HEK293 (cell line): ENCODE data around the gene GALNT10.
A peak's percentile ranks its signal among the peaks of the same experiment; 100 is the strongest.

Source experiments
- CTCF ChIA-PET: fragments of 350-600 bp; formaldehyde crosslinking; extraction: SDS; loops from one replicate; lab custom pipeline; 2021; ENCODE audit warnings: antibody characterized with exemption; lab: Yijun Ruan, JAX
- POLR2A ChIA-PET: fragments of 300-600 bp; formaldehyde crosslinking; extraction: SDS; loops from one replicate; lab custom pipeline; 2020; ENCODE audit warnings: antibody characterized with exemption, inconsistent platforms; lab: Yijun Ruan, JAX
- H3K27ac ChIP-seq: fragments of 200-500 bp; sonication (Bioruptor generic); 2 replicates; pipeline ENCODE4 v1.5.1; 2014; ENCODE audit warnings: low read depth, low read length, control low read depth, inconsistent platforms; ENCODE audit errors: extremely low read depth
- H3K36me3 ChIP-seq, 2 experiments: fragments of 200-500 bp in 1 of 2; sonication (Bioruptor generic) in 1 of 2; 1 replicate in 1 of 2; 2 replicates in 1 of 2; pipeline ENCODE4 v1.5.1; 2014 to 2017; ENCODE audit warnings: inconsistent platforms in 2 of 2, low read length in 2 of 2; ENCODE audit not compliant: control insufficient read depth in 2 of 2, insufficient read depth in 1 of 2
- H3K4me1 ChIP-seq: fragments of 200-500 bp; sonication (Bioruptor generic); 2 replicates; pipeline ENCODE4 v1.5.1; 2014; ENCODE audit warnings: mild to moderate bottlenecking, low read length, inconsistent platforms; ENCODE audit not compliant: control insufficient read depth, insufficient read depth
- H3K4me3 ChIP-seq: 2 replicates; pipeline ENCODE4 v1.5.1; 2011; ENCODE audit warnings: low read depth, mild to moderate bottlenecking, control low read depth, low read length, moderate library complexity
- H3K9me3 ChIP-seq: fragments of 200-500 bp; sonication (Bioruptor generic); 2 replicates; pipeline ENCODE4 v1.5.1; 2014; ENCODE audit warnings: low read depth, low read length, inconsistent platforms; ENCODE audit not compliant: control insufficient read depth, insufficient read depth
- CTCF ChIP-seq: fragments of 450-650 bp; formaldehyde crosslinking; IDR thresholded peaks from 2 replicates; pipeline ENCODE4 v1.5.1; 2016; ENCODE audit warnings: missing biosample characterization, missing genetic modification characterization
- EGR2 ChIP-seq: fragments of 450-650 bp; formaldehyde crosslinking; IDR thresholded peaks from 2 replicates; pipeline ENCODE4 v1.5.1; 2016; ENCODE audit warnings: low read depth, missing biosample characterization, missing genetic modification characterization
- KLF7 ChIP-seq: fragments of 450-650 bp; formaldehyde crosslinking; IDR thresholded peaks from 2 replicates; pipeline ENCODE4 v1.5.1; 2016; ENCODE audit warnings: missing biosample characterization, missing genetic modification characterization, borderline replicate concordance
- PRDM1 ChIP-seq: fragments of 450-650 bp; formaldehyde crosslinking; IDR thresholded peaks from 2 replicates; pipeline ENCODE4; 2016; ENCODE audit warnings: missing biosample characterization, missing genetic modification characterization
- TSHZ1 ChIP-seq: fragments of 450-650 bp; formaldehyde crosslinking; IDR thresholded peaks from 2 replicates; pipeline ENCODE4 v1.5.1; 2016; ENCODE audit warnings: missing biosample characterization, missing genetic modification characterization, borderline replicate concordance
- WT1 ChIP-seq: fragments of 450-650 bp; formaldehyde crosslinking; IDR thresholded peaks from 2 replicates; pipeline ENCODE4 v1.5.1; 2016; ENCODE audit warnings: missing biosample characterization, missing genetic modification characterization
- ZBTB17 ChIP-seq: fragments of 450-650 bp; formaldehyde crosslinking; IDR thresholded peaks from 2 replicates; pipeline ENCODE4 v1.5.1; 2016; ENCODE audit warnings: missing biosample characterization, missing genetic modification characterization
- ZFHX2 ChIP-seq: fragments of 450-650 bp; formaldehyde crosslinking; conservative IDR thresholded peaks from 2 replicates; pipeline ENCODE4 v1.5.1; 2016; ENCODE audit warnings: missing biosample characterization, missing genetic modification characterization
- ZFP41 ChIP-seq: fragments of 450-650 bp; formaldehyde crosslinking; IDR thresholded peaks from 2 replicates; pipeline ENCODE4 v1.5.1; 2016; ENCODE audit warnings: missing biosample characterization, missing genetic modification characterization, borderline replicate concordance
- ZFP69B ChIP-seq: fragments of 450-650 bp; formaldehyde crosslinking; IDR thresholded peaks from 2 replicates; pipeline ENCODE4 v1.5.1; 2016; ENCODE audit warnings: missing biosample characterization, missing genetic modification characterization
- ZNF221 ChIP-seq: fragments of 450-650 bp; formaldehyde crosslinking; IDR thresholded peaks from 2 replicates; pipeline ENCODE4 v1.5.1; 2017; ENCODE audit warnings: missing biosample characterization, missing genetic modification characterization, borderline replicate concordance
- ZNF292 ChIP-seq: fragments of 450-650 bp; formaldehyde crosslinking; IDR thresholded peaks from 2 replicates; pipeline ENCODE4 v1.5.1; 2016; ENCODE audit warnings: low read depth, missing biosample characterization, missing genetic modification characterization, borderline replicate concordance
- ZNF302 ChIP-seq: fragments of 450-650 bp; formaldehyde crosslinking; IDR thresholded peaks from 2 replicates; pipeline ENCODE4 v1.5.1; 2016; ENCODE audit warnings: missing biosample characterization, missing genetic modification characterization, low read depth
- ZNF488 ChIP-seq: fragments of 450-650 bp; formaldehyde crosslinking; IDR thresholded peaks from 2 replicates; pipeline ENCODE4 v1.5.1; 2016; ENCODE audit warnings: missing biosample characterization, missing genetic modification characterization
- ZNF510 ChIP-seq: fragments of 450-650 bp; formaldehyde crosslinking; IDR thresholded peaks from 2 replicates; pipeline ENCODE4 v1.5.1; 2018; ENCODE audit warnings: mild to moderate bottlenecking, missing genetic modification characterization, missing biosample characterization; ENCODE audit not compliant: insufficient replicate concordance
- ZNF580 ChIP-seq: fragments of 450-650 bp; formaldehyde crosslinking; IDR thresholded peaks from 2 replicates; pipeline ENCODE4 v1.5.1; 2016; ENCODE audit warnings: missing biosample characterization, missing genetic modification characterization
- ZNF624 ChIP-seq: fragments of 450-650 bp; formaldehyde crosslinking; IDR thresholded peaks from 2 replicates; pipeline ENCODE4 v1.5.1; 2017; ENCODE audit warnings: missing biosample characterization, missing genetic modification characterization
- ZNF654 ChIP-seq: fragments of 450-650 bp; formaldehyde crosslinking; IDR thresholded peaks from 2 replicates; pipeline ENCODE4 v1.5.1; 2016; ENCODE audit warnings: low read depth, missing biosample characterization, missing genetic modification characterization
- ZNF664 ChIP-seq: fragments of 450-650 bp; formaldehyde crosslinking; IDR thresholded peaks from 2 replicates; pipeline ENCODE4 v1.5.1; 2016; ENCODE audit warnings: missing biosample characterization, missing genetic modification characterization
- ZNF777 ChIP-seq: fragments of 450-650 bp; formaldehyde crosslinking; IDR thresholded peaks from 2 replicates; pipeline ENCODE4 v1.5.1; 2017; ENCODE audit warnings: missing biosample characterization, missing genetic modification characterization, borderline replicate concordance
- ZSCAN4 ChIP-seq: fragments of 450-650 bp; formaldehyde crosslinking; IDR thresholded peaks from 2 replicates; pipeline ENCODE4 v1.5.1; 2017; ENCODE audit warnings: missing biosample characterization, missing genetic modification characterization

Gene GALNT10

GRCh38 chr5:154196955-154197652, 6.6 kb downstream of the GALNT10 start:
- no peak overlapping the region for H3K4me3 ChIP-seq

GRCh38 chr5:154197801-154198491, 7.4 kb downstream of the GALNT10 start:
- H3K36me3 ChIP-seq, result peaks cover 0 to 13% of the 10 kb centered on the region in 2 experiments; a peak in 1 of 3 replicates
- H3K4me3 ChIP-seq, result no peak overlapping the region
- no peaks in the 10 kb centered on the region for H3K9me3 ChIP-seq
- POLR2A ChIA-PET, result interaction anchor here (1.0 to 1.5 kb wide), 2 partner anchors 7 to 8 kb away, joined by 3 to 5 read pairs; partner anchors contain the start of gene GALNT10
- H3K27ac ChIP-seq, result no peak overlapping the region
- peaks cover 7% of the 10 kb centered on the region; the same call in 1 of the 2 replicates for H3K4me1 ChIP-seq
- CTCF ChIA-PET, result interaction anchor here (0.6 to 2.4 kb wide), 11 partner anchors 9 to 1135 kb away, joined by 3 to 22 read pairs (median 3); no protein-coding TSS in a partner anchor
- TF ChIP-seq KLF7 (tag by site-specific recombination) (no peak), ZNF488 (tag by site-specific recombination) (no peak), CTCF (tag by site-specific recombination) (no peak), WT1 (tag by site-specific recombination) (no peak), ZNF624 (tag by site-specific recombination) (no peak), ZNF302 (tag by site-specific recombination) (no peak), ZNF221 (tag by site-specific recombination) (no peak), TSHZ1 (tag by site-specific recombination) (no peak), ZNF777 (tag by site-specific recombination) (no peak), ZFP69B (tag by site-specific recombination) (no peak), ZNF292 (no peak)

More at GRCh38 chr5:154196955-154197652, 6.6 kb downstream of the GALNT10 start:
- POLR2A ChIA-PET, result interaction anchor here (1.0 kb wide), 1 partner anchor 8 kb away, joined by 3 read pairs; no protein-coding TSS in a partner anchor
- Histone ChIP-seq H3K36me3 (peaks cover 0 to 13% of the 10 kb centered on the region in 2 experiments; a peak in 1 of 3 replicates), H3K4me1 (peaks cover 7% of the 10 kb centered on the region; the same call in 1 of the 2 replicates), H3K9me3 (no peaks in the 10 kb centered on the region), H3K27ac (no peak overlapping the region)
- CTCF ChIA-PET, result interaction anchor here (0.6 to 2.4 kb wide), 17 partner anchors 9 to 1225 kb away, joined by 3 to 22 read pairs (median 3); no protein-coding TSS in a partner anchor
- no peak for TF ChIP-seq ZFP41 (tag by site-specific recombination)
- TF ChIP-seq ZFHX2 (tag by site-specific recombination), result peak; percentile 57
- TF ChIP-seq ZNF510 (tag by site-specific recombination), result no peak
- TF ChIP-seq CTCF (tag by site-specific recombination), result peak; percentile 63
- peak; percentile 38; the same call in 1 of the 2 replicates for TF ChIP-seq ZBTB17 (tag by site-specific recombination)
- TF ChIP-seq PRDM1 (tag by site-specific recombination), result peak; percentile 74
- no peak for TF ChIP-seq ZNF580 (tag by site-specific recombination)
- no peak for TF ChIP-seq ZNF664 (tag by site-specific recombination)
- TF ChIP-seq ZSCAN4 (tag by site-specific recombination), result peak; percentile 48
- 0 out of 2 replicates have a peak, but pooled peaks have one; percentile 5 for TF ChIP-seq ZNF654
- peak; percentile 63 for TF ChIP-seq EGR2
